HG02981 (cell line): Measurements from ENCODE around the gene KRTCAP2.
"Not testable (repeated sequence)": the region's sequence is repeated elsewhere in the genome, so short reads cannot be mapped to it uniquely, and the experiment has no call there.

Source experiments
- ATAC-seq: cut with Tn5 transposase; IDR thresholded peaks from one replicate; pipeline ENCODE4 v1.9.1; 2021; ENCODE audit warnings: mild to moderate bottlenecking, moderate library complexity; ENCODE audit not compliant: unreplicated experiment

Gene KRTCAP2

DNA sequence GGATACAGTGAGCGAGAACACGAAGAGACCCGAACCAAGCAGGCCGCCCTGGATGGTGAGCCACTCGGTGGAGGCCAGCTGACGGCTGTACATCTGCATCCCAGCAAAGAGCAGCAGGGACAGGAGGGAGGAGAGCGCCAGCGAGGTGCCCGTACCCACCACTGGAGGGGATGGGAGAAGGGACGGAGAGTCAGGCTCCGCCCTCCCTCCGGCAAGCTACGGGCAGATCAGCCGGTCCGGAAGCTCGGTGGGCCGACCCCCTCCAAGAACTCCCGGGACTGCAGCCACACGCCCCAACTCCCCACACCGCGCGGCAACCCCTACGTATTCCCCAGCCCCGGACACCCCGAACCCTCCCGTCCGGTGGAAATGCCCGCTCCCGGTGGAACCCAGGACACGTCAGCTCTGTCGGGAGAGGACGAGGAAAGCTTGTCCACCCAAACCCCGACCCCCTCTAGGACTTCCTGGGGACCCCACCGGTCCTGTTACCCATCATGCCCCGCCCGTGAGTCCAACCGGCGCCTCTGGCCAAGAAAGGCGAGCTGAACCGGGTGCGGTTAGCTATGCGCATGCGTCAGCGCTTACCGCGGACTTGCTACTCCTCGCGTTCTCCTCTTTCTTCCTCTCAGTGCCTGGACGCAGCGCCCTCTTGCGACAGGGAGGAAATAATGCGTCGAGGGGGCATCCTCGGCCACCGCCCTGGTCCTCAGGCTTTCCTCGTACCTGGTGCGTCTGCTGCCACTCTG is at the start of gene KRTCAP2:
Gene KRTCAP2, minus strand, starts transcription at position 573 of the 746 bp plus-strand sequence. Its CDS starts 80 bp downstream, at position 493.
- ATAC-seq, result peak; percentile 61

GRCh38 chr1:155220211-155220965 is 47.3 kb upstream of the KRTCAP2 start:
- ATAC-seq, result not testable (repeated sequence)

DNA sequence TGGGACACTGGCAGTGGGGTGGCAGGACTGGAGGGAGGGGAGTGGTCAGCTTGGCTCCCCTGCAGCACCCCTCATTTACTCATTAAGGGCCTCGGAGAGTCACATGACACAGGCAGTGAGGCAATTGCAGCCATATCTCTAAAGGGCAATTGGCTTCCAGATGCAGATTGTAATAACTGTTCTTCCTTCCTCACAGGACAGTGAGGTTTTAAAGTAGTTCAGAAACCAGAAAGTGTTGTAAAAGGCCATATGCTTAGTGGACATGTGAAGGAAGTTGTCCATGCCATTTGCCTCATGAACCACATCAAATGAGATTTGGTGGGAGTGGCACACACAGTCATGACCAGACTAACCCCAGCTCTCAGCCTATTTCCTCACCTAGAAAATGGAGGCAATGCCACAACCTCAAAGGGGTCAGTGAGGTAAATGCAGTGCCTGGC is 46.5 kb upstream of the KRTCAP2 start:
- no peak for ATAC-seq

DNA sequence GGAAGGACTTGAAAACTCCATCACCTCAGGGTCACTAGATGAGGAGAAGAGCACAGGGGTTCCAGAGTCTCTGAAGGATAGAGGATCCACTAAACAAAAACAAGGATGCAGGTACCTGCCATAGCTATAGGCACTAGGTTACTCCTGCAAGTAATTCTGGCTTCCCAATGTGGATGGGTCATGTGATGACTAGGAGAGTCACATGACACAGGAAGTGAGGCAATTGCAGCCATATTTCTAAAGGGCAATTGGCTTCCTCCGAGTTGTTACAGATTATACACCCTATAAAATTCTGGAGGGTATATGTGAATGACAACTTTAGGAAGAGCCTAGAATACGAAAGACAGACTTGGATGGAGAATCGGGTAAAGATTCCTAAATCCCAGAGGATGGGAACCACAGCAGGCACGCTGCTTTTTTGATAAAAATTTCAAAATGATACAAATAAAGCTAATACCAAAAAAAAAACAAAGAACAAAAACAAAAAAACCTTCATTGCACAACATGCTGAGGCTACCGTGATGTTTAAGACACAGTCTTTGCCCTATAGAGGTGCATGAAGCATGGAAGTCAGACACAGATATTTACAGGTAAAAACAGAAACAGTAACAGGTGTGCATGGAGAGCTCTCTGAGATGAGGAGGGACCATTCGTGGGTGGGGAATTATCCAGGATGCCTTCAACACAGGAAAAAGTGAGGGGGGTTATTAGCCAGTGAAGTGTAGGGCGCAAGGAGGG is 45.9 kb upstream of the KRTCAP2 start:
- no peak for ATAC-seq

DNA sequence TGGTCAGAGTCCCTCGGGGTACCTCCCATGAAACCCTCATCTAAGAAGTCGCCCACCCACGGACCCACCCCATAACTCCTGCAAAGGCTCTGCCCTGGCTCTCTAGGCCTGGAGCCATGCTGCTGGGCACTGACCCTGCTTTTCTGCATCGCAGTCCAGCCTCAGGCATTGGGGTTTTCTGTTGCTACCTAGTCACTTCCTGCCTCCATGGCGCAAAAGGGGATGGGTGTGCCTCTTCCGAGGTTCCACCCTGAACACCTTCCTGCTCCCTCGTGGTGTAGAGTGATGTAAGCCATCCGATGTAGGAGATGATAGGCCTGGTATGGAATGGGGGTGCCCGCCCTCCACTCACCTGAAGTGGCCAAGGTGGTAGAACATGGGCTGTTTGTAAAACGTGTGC is 41.6 kb upstream of the KRTCAP2 start:
- ATAC-seq, result not testable (repeated sequence)

DNA sequence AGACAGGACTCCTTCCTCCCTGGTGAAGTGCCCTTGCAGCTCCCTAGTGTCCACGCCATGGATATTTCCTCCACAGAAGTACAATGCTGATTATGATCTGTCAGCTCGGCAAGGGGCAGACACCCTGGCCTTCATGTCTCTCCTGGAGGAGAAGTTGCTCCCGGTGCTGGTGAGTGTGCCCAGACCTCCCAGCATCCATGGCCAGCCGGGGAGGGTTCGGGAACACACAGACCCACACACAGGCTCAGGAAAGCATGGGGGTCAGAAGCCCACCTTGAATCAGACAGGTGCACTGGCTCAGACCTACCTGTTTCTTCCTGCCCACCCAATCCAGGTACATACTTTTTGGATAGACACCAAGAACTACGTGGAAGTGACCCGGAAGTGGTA is 38.9 kb upstream of the KRTCAP2 start:
- ATAC-seq, result not testable (repeated sequence)

GRCh38 chr1:155211381-155212050 is 38.4 kb upstream of the KRTCAP2 start:
- ATAC-seq, result not testable (repeated sequence)

GRCh38 chr1:155210314-155211104 is 37.4 kb upstream of the KRTCAP2 start:
- no peak for ATAC-seq

GRCh38 chr1:155209312-155209721 is 36.2 kb upstream of the KRTCAP2 start:
- ATAC-seq, result no peak

GRCh38 chr1:155208541-155209311 is 35.6 kb upstream of the KRTCAP2 start, which contains the start of gene MTX1:
TSS of gene MTX1 (plus strand) at chr1:155208695. CDS start at chr1:155208805, 110 bp downstream.
- peak; percentile 65 for ATAC-seq

- ATAC-seq, result no peak
These were observed 34.9 kb upstream of the KRTCAP2 start, which contains the start of gene THBS3 for GRCh38 chr1:155207806-155208540. TSS of gene THBS3 (minus strand) at chr1:155207897. CDS start at chr1:155207876, 21 bp downstream.

DNA sequence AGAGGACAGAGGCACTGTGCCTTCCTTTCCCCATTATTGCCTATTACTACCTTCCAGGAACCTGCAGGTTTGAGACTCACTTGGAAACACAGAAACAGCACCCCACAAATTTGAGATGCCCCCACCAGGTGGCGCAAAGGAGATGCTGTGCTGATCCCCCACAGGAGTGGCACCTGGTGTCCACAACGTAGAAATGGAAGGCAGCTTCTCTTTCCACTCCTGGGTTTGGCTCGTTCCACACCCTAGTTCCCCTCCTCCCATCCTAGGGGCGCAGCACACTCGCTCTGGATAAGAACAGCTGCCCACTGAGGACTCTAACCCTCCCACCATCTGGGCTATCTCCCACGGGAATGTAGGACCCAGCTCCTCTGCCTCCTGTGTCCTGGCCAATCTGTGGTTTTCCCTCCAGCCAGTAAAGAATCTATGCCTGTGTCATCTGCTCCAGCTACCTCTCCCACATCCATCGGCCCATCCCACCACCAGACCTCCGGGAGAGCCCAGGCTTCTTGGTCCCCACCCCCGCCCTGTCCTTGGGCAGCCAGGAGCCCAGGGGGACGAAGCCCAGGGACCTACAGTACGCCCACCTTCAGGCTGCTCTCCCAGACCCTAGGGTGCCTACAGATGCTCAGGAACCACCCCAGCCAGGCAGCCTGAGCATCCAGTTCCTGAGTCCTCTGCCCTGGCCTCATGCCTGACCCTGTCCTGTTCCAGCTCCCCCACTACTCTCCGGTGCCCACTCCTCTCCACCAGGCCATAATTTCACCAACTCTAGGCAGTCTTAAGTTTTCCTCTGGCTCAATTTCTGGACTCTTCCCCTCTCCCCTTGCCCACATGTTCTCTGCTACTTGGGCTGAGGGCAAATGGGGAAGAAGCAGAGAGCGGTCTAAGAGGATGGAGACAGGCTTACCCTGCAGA is 34.0 kb upstream of the KRTCAP2 start:
- ATAC-seq, result no peak

DNA sequence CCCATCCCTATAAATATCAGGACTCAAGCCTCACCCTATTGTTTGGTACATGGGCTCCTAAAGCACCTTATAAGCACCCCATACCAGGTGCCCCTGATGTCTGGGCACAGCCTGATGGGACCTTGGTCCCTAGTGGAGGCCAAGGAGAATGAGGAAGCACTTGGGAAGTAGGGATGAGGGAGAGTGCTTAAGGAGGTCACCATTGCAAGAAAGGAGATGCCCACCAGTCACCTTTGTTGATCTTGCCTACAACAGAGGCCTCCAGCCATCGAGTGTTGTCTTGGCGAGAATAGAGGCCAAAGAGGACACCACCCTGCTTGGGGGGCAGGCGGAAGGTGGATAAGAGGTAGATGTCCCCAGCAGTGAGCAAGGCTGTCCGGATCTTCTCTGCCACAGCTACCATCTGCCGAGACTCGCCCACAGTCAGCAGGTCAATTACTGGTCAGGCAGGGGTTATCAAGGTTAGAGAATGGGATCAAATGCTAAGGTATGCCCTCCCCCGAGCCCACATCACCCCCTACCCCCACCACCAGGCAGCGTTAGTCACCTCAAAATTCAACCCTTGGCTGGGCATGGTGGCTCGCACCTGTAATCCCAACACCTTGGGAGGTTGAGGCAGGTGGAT is 33.0 kb upstream of the KRTCAP2 start:
- no peak for ATAC-seq

GRCh38 chr1:155205035-155205434 is 31.9 kb upstream of the KRTCAP2 start:
- ATAC-seq, result no peak

GRCh38 chr1:155202731-155203515 is 29.8 kb upstream of the KRTCAP2 start:
- ATAC-seq, result no peak

GRCh38 chr1:155202198-155202597 is 29.1 kb upstream of the KRTCAP2 start:
- ATAC-seq, result no peak
